Lung (tissue), 12 donors: ENCODE measurements around the gene PRDM5. TPM values are rescaled to one million over a fixed set of nuclear protein-coding genes. Genes with fewer than 3 reads are reported as not detected.

Experiments used
- ATAC-seq: fragments of 200-7000 bp; cut with Tn5 transposase; one replicate; pipeline ENCODE4 v1.9.1; 2020; ENCODE audit warnings: moderate number of reproducible peaks; ENCODE audit not compliant: insufficient read depth, low FRiP score
- DNase-seq, 3 donors: peaks; one replicate each; pipeline ENCODE4 v3.0.0-alpha.2; 2013 to 2017
- H3K27ac ChIP-seq, 2 donors: one replicate each; pipeline ENCODE4 v1.5.1; 2013; ENCODE audit warnings: mild to moderate bottlenecking in 2 of 2, moderate library complexity in 2 of 2, control low read depth in 1 of 2, inconsistent platforms in 1 of 2, low read depth in 1 of 2, low read length in 1 of 2
- H3K27me3 ChIP-seq, 3 donors: one replicate each; pipeline ENCODE4 v1.5.1; 2013; ENCODE audit warnings: low read length in 2 of 3; ENCODE audit not compliant: control insufficient read depth in 3 of 3, insufficient read depth in 3 of 3
- H3K36me3 ChIP-seq, 4 donors: one replicate each; pipeline ENCODE4 v1.5.1; 2013; ENCODE audit warnings: low read length in 4 of 4, mild to moderate bottlenecking in 1 of 4, moderate library complexity in 1 of 4; ENCODE audit not compliant: control insufficient read depth in 4 of 4, insufficient read depth in 4 of 4
- H3K4me1 ChIP-seq, 5 donors: one replicate each; pipeline ENCODE4 v1.5.1; 2013; ENCODE audit warnings: low read length in 5 of 5, mild to moderate bottlenecking in 2 of 5, moderate library complexity in 1 of 5; ENCODE audit not compliant: control insufficient read depth in 5 of 5, insufficient read depth in 5 of 5
- H3K4me3 ChIP-seq: one replicate; pipeline ENCODE4 v1.5.1; 2013; ENCODE audit warnings: mild to moderate bottlenecking, control low read depth, moderate library complexity
- H3K9ac ChIP-seq, 2 donors: one replicate each; pipeline ENCODE4 v1.5.1; 2013; ENCODE audit warnings: low read length in 2 of 2, control low read depth in 1 of 2; ENCODE audit not compliant: insufficient read depth in 1 of 2
- H3K9me3 ChIP-seq, 4 donors: one replicate each; pipeline ENCODE4 v1.5.1; 2013; ENCODE audit warnings: low read length in 3 of 4, mild to moderate bottlenecking in 1 of 4, moderate library complexity in 1 of 4; ENCODE audit not compliant: control insufficient read depth in 4 of 4, insufficient read depth in 3 of 4
- CTCF ChIP-seq: IDR thresholded peaks from 2 replicates; pipeline ENCODE4 v1.5.1; 2012; ENCODE audit warnings: mild to moderate bottlenecking; ENCODE audit errors: control extremely low read depth, extremely low read depth
- WGBS, 2 donors: extraction: QIAGEN DNeasy Blood & Tissue Kit; methylation state at CpG; one replicate each; pipeline ENCODE4 v1.1.7; 2013; 5-methylcytosine and 5-hydroxymethylcytosine counted together
- polyA plus RNA-seq, 2 donors: library from polyadenylated mRNA; stranded (reverse); fragments of 200-250 nt; gene quantifications; one replicate each; pipeline ENCODE4 v1.2.1, GENCODE V29; 2013
- total RNA-seq, 2 donors: library from RNA; depleted of rRNA in 1 of 2; stranded (reverse); fragments of >200 nt in 1 of 2; gene quantifications; one replicate each; pipeline ENCODE4 v1.2.1, GENCODE V29; 2014 to 2021
- donor health status: control.
- donor health status: control.
- donor health status: Bipolar disorder and iron deficiency.
- donor health status: healthy.
- donor health status: DM: yes; HTN: yes; CAD: no.

Gene PRDM5
- total and polyA plus RNA-seq, 4 donors = 3.0 to 57.6 (median 9.2) TPM

GRCh38 chr4:120685756-120686278 is 236.7 kb downstream of the PRDM5 start:
- 93 to 94% methylated on average over 2 of the region's 2 CpGs for WGBS, 2 donors
- no peak overlapping the region for H3K27ac ChIP-seq
- DNase-seq = no peak

GRCh38 chr4:120683897-120684540 is 238.5 kb downstream of the PRDM5 start:
- Histone ChIP-seq H3K4me1 (peaks cover 0 to 2% (median 0%) of the 10 kb centered on the region in 5 donors), H3K9me3 (no peaks in the 10 kb centered on the region), H3K27me3 (no peaks in the 10 kb centered on the region), H3K4me3 (no peak overlapping the region), H3K9ac (no peak overlapping the region), H3K27ac (no peak overlapping the region), H3K36me3 (no peaks in the 10 kb centered on the region)
- TF ChIP-seq CTCF = no peak
- no peak for ATAC-seq
- DNase-seq = no peak
- WGBS, 2 donors = 32 to 46% methylated on average over 6 of the region's 6 CpGs

More at GRCh38 chr4:120685756-120686278, 236.7 kb downstream of the PRDM5 start:
- Histone ChIP-seq H3K4me1 (peaks cover 0 to 2% (median 0%) of the 10 kb centered on the region in 5 donors), H3K36me3 (no peaks in the 10 kb centered on the region), H3K27me3 (no peaks in the 10 kb centered on the region), H3K9me3 (no peaks in the 10 kb centered on the region), H3K4me3 (no peak overlapping the region), H3K9ac (no peak overlapping the region)
- no peak for TF ChIP-seq CTCF
- ATAC-seq = no peak

GRCh38 chr4:120682981-120683380 is 239.5 kb downstream of the PRDM5 start:
- no peak overlapping the region for H3K4me3 ChIP-seq
- H3K9me3 ChIP-seq = no peaks in the 10 kb centered on the region
- ATAC-seq (no peak), DNase-seq (no peak)
- no peaks in the 10 kb centered on the region for H3K36me3 ChIP-seq
- no peaks in the 10 kb centered on the region for H3K27me3 ChIP-seq
- H3K4me1 ChIP-seq = peaks cover 0 to 2% (median 0%) of the 10 kb centered on the region in 5 donors
- 91 to 94% methylated on average over 3 of the region's 3 CpGs for WGBS, 2 donors
- no peak for TF ChIP-seq CTCF
- no peak overlapping the region for H3K9ac ChIP-seq
- H3K27ac ChIP-seq = no peak overlapping the region
